Caco-2 (cell line): ENCODE measurements around the gene CUL9. TPM values are rescaled to one million over a fixed set of nuclear protein-coding genes. Genes with fewer than 3 reads are reported as not detected.

Experiments used
- BruUV-seq: library from RNA; stranded (reverse); fragments of 400-500 nt; replicated peaks from 2 replicates; lab custom pipeline; 2021; lab: Mats Ljungman, UMichigan
- CTCF ChIA-PET: fragments of 300-600 bp; sonication (Branson Sonifier 250); formaldehyde crosslinking; loops from one replicate; lab custom pipeline; 2022; ENCODE audit warnings: antibody characterized with exemption; lab: Charles Lee
- POLR2A ChIA-PET: fragments of 300-600 bp; sonication (Branson Sonifier 250); formaldehyde crosslinking; loops from one replicate; lab custom pipeline; 2022; ENCODE audit warnings: antibody characterized with exemption; lab: Charles Lee
- DNase-seq, 2 experiments: peaks; one replicate each; pipeline versions ENCODE4 v3.0.0 to v3.0.0-alpha.2; 2020 to 2022
- H3K27me3 ChIP-seq: replicated peaks from 2 replicates; pipeline ENCODE4 v1.6.0; 2011; ENCODE audit warnings: low read length; ENCODE audit not compliant: control insufficient read depth, insufficient read depth
- H3K36me3 ChIP-seq: 2 replicates; pipeline ENCODE4 v1.5.1; 2011; ENCODE audit warnings: low read length; ENCODE audit not compliant: control insufficient read depth, insufficient read depth
- H3K4me1 ChIP-seq: fragments of 250-450 bp; sonication (Bioruptor Pico); 2 replicates; pipeline ENCODE4 v1.5.1; 2020; ENCODE audit warnings: mild to moderate bottlenecking
- H3K4me3 ChIP-seq: 2 replicates; pipeline ENCODE4 v1.5.1; 2011; ENCODE audit warnings: low read depth, mild to moderate bottlenecking, control low read depth, low read length
- H3K9me3 ChIP-seq: fragments of 250-450 bp; sonication (Bioruptor Pico); 2 replicates; pipeline ENCODE4 v1.5.1; 2020; ENCODE audit warnings: mild to moderate bottlenecking, moderate library complexity
- H3K27ac Mint-ChIP-seq: one replicate; pipeline ENCODE4 v1.8.0; 2022; ENCODE audit warnings: mixed read lengths; ENCODE audit not compliant: unreplicated experiment
- H3K27me3 Mint-ChIP-seq: one replicate; pipeline ENCODE4 v1.8.0; 2022; ENCODE audit warnings: mixed read lengths; ENCODE audit not compliant: insufficient read depth, unreplicated experiment
- H3K36me3 Mint-ChIP-seq: one replicate; pipeline ENCODE4 v1.8.0; 2022; ENCODE audit warnings: mild to moderate bottlenecking, mixed read lengths; ENCODE audit not compliant: insufficient read depth, unreplicated experiment
- H3K4me1 Mint-ChIP-seq: one replicate; pipeline ENCODE4 v1.8.0; 2022; ENCODE audit warnings: low read depth, mixed read lengths; ENCODE audit not compliant: unreplicated experiment
- H3K4me3 Mint-ChIP-seq: one replicate; pipeline ENCODE4 v1.8.0; 2022; ENCODE audit warnings: mild to moderate bottlenecking, moderate library complexity, mixed read lengths; ENCODE audit not compliant: unreplicated experiment
- H3K9me3 Mint-ChIP-seq: one replicate; pipeline ENCODE4 v1.8.0; 2022; ENCODE audit warnings: mixed read lengths; ENCODE audit not compliant: unreplicated experiment
- CTCF ChIP-seq, 2 experiments: fragments of 200-600 bp in 1 of 2; IDR thresholded peaks; 1 replicate in 1 of 2; 2 replicates in 1 of 2; pipeline versions ENCODE4 v1.5.1 to v1.8.0; 2011 to 2022; ENCODE audit warnings: antibody characterized with exemption in 1 of 2, control low read depth in 1 of 2, inconsistent platforms in 1 of 2, low read depth in 1 of 2, low read length in 1 of 2, mild to moderate bottlenecking in 1 of 2, moderate library complexity in 1 of 2; ENCODE audit not compliant: insufficient read depth in 1 of 2, severe bottlenecking in 1 of 2, unreplicated experiment in 1 of 2
- intact Hi-C: fragments of 100-400 bp; cut with micrococcal nuclease; formaldehyde crosslinking; loops from one replicate; pipeline ENCODE4 v1.10.0; 2022; ENCODE audit not compliant: unreplicated experiment
- total RNA-seq: library from RNA; stranded (reverse); gene quantifications from 2 replicates; pipeline ENCODE4 v1.2.3, GENCODE V29; 2022

CUL9 gene
- total RNA-seq, 1 experiment from 2014 or later, result 16.7 TPM

- DNase-seq, result no peak
- no TSS peak for BruUV-seq
Observed at GRCh38 chr6:43196337-43196736, 14.3 kb downstream of the CUL9 start.

GRCh38 chr6:43199912-43200311, 17.9 kb downstream of the CUL9 start:
- intact Hi-C loops, result no loop called here
- H3K27me3 Mint-ChIP-seq, result no peaks in the 10 kb centered on the region
- Histone ChIP-seq H3K36me3 (no peaks in the 10 kb centered on the region), H3K4me3 (no peak overlapping the region), H3K9me3 (no peaks in the 10 kb centered on the region), H3K4me1 (no peaks in the 10 kb centered on the region), H3K27me3 (no peaks in the 10 kb centered on the region; the same call in 1 of the 2 replicates)
- no peaks in the 10 kb centered on the region for H3K36me3 Mint-ChIP-seq
- DNase-seq, result peak in 1 of 2 experiments; percentile 7
- ChIA-PET POLR2A (no interaction called here), CTCF (no interaction called here)
- BruUV-seq, result no TSS peak
- no peak overlapping the region for H3K4me3 Mint-ChIP-seq
- no peak for TF ChIP-seq CTCF (IDR thresholded peaks at IDR 0.05; ENCODE audit: insufficient read depth in 1 of 2, low read depth in 1 of 2, low read length in 1 of 2, severe bottlenecking in 1 of 2, unreplicated experiment in 1 of 2)
- no peaks in the 10 kb centered on the region for H3K4me1 Mint-ChIP-seq
- H3K9me3 Mint-ChIP-seq, result no peaks in the 10 kb centered on the region
- no peak overlapping the region for H3K27ac Mint-ChIP-seq

More at GRCh38 chr6:43196337-43196736, 14.3 kb downstream of the CUL9 start:
- H3K27ac Mint-ChIP-seq, result no peak overlapping the region
- H3K9me3 Mint-ChIP-seq, result no peaks in the 10 kb centered on the region
- H3K27me3 ChIP-seq, result no peaks in the 10 kb centered on the region
- no peaks in the 10 kb centered on the region for H3K4me1 ChIP-seq
- no peaks in the 10 kb centered on the region for H3K9me3 ChIP-seq
- H3K4me3 Mint-ChIP-seq, result no peak overlapping the region
- TF ChIP-seq CTCF (IDR thresholded peaks at IDR 0.05; ENCODE audit: insufficient read depth in 1 of 2, low read depth in 1 of 2, low read length in 1 of 2, severe bottlenecking in 1 of 2, unreplicated experiment in 1 of 2), result no peak
- H3K36me3 ChIP-seq, result no peaks in the 10 kb centered on the region
- H3K4me1 Mint-ChIP-seq, result peaks cover 5% of the 10 kb centered on the region
- H3K4me3 ChIP-seq, result no peak overlapping the region
- POLR2A ChIA-PET, result no interaction called here
- no peaks in the 10 kb centered on the region for H3K27me3 Mint-ChIP-seq
- H3K36me3 Mint-ChIP-seq, result no peaks in the 10 kb centered on the region
- intact Hi-C loops, result no loop called here
- CTCF ChIA-PET, result no interaction called here

GRCh38 chr6:43200541-43200940, 18.5 kb downstream of the CUL9 start:
- no peaks in the 10 kb centered on the region for H3K27me3 Mint-ChIP-seq
- H3K27ac Mint-ChIP-seq, result no peak overlapping the region
- Histone ChIP-seq H3K9me3 (no peaks in the 10 kb centered on the region), H3K36me3 (no peaks in the 10 kb centered on the region), H3K4me1 (no peaks in the 10 kb centered on the region), H3K4me3 (no peak overlapping the region), H3K27me3 (no peaks in the 10 kb centered on the region; the same call in 1 of the 2 replicates)
- H3K4me1 Mint-ChIP-seq, result no peaks in the 10 kb centered on the region
- H3K36me3 Mint-ChIP-seq, result no peaks in the 10 kb centered on the region
- H3K9me3 Mint-ChIP-seq, result no peaks in the 10 kb centered on the region
- POLR2A ChIA-PET, result no interaction called here
- CTCF ChIA-PET, result no interaction called here
- H3K4me3 Mint-ChIP-seq, result no peak overlapping the region
- BruUV-seq, result no TSS peak
- peak in 1 of 2 experiments; percentile 14 for DNase-seq
- intact Hi-C loops, result no loop called here
- no peak for TF ChIP-seq CTCF (IDR thresholded peaks at IDR 0.05; ENCODE audit: insufficient read depth in 1 of 2, low read depth in 1 of 2, low read length in 1 of 2, severe bottlenecking in 1 of 2, unreplicated experiment in 1 of 2)
